Muscle layer of duodenum (tissue), 2 donors: Measurements from ENCODE around the gene ELOVL2.

Experiments used
- H3K27ac ChIP-seq: one replicate; pipeline ENCODE4 v1.7.0; 2013; ENCODE audit warnings: mild to moderate bottlenecking, low read length
- H3K27me3 ChIP-seq: one replicate; pipeline ENCODE4 v1.7.0; 2013; ENCODE audit warnings: low read depth, mild to moderate bottlenecking, control low read depth, low read length
- H3K36me3 ChIP-seq, 2 donors: one replicate each; pipeline ENCODE4 v1.7.0; 2013; ENCODE audit warnings: low read length in 2 of 2, control low read depth in 1 of 2, mild to moderate bottlenecking in 1 of 2; ENCODE audit not compliant: insufficient read depth in 2 of 2, control insufficient read depth in 1 of 2
- H3K4me1 ChIP-seq, 2 donors: one replicate each; pipeline ENCODE4 v1.7.0; 2013; ENCODE audit warnings: low read length in 2 of 2, mild to moderate bottlenecking in 2 of 2, control low read depth in 1 of 2, moderate library complexity in 1 of 2; ENCODE audit not compliant: insufficient read depth in 2 of 2, control insufficient read depth in 1 of 2
- H3K4me3 ChIP-seq, 2 donors: one replicate each; pipeline ENCODE4 v1.7.0; 2013; ENCODE audit warnings: low read length in 2 of 2, low read depth in 1 of 2, mild to moderate bottlenecking in 1 of 2
- H3K9me3 ChIP-seq, 2 donors: one replicate each; pipeline ENCODE4 v1.7.0; 2013; ENCODE audit warnings: low read length in 2 of 2, control low read depth in 1 of 2, mild to moderate bottlenecking in 1 of 2; ENCODE audit not compliant: control insufficient read depth in 1 of 2
- donor health status: healthy.

Gene ELOVL2

DNA sequence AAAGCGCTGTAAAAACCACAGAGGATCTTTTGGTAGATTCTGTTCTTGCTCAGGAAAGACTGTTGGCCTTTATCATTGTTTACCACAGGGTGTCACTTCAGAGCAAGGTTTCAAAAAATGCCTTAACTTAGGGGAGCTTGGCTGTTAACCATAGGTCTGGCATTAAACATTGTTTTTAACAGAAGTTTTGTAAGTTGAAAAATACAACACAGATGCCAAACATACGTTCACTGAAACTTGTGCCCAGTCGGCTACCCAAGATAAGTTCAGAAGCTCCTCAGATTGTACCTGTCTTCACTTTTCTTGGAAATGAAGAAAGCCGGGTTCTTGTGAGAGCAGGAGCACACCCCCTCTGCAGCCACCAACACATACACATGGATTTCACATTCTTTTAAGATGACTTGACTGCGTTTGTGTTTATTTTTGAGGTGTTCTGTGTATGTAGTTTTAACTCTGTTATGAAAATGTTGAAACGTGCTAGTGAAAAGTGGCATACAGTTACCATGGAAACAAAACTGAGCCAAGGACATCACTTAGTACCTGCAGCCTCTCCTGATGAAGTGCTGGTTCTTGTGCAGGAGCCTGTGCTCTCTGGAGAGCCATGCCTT, 92.3 kb downstream of the ELOVL2 start:
- H3K27ac ChIP-seq, result no peak overlapping the region
- H3K36me3 ChIP-seq, result no peaks in the 10 kb centered on the region
- no peak overlapping the region for H3K4me3 ChIP-seq
- H3K27me3 ChIP-seq, result no peaks in the 10 kb centered on the region
- no peaks in the 10 kb centered on the region for H3K9me3 ChIP-seq
- no peaks in the 10 kb centered on the region for H3K4me1 ChIP-seq

DNA sequence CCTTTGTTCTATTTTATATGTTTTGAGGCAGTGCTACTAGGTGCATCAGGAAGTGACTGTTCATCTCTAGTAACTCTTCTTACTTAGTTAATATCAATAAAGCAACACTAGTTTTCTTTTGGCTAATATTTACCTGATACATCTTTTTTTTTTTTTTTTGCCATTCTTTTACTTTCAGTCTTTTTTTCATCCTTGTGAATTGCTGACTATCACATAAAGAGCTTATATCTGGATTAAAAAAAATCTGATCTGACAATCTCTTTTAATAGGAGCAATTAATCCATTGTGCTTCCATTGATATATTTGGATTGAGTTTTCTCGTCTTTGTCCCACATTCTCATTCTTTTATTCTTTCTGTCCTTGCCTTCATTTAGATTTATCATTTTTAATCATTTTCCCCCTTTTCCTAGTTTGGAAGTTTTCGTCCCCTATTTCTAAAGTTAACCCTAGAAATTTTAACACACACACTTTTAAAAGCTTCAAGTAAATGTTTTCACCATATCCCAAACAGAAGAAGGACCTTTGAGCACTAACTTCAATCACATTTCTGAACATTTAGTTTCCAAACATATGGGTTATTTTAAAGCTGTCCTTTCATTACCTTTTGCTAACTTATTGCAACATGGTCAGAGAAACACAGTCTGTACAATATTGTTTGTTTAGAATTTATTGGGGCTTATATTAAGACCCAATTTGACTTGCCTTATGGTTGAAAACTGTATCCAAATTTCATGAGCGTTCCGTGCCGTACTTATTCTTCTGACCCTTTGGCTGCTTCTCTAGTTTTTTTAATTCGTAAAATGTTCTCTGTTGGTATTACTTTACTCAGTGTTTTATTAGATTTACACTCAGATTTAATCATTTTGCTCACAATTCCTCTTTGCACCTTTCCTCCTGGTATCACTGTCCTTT, 94.3 kb downstream of the ELOVL2 start:
- no peak overlapping the region for H3K4me3 ChIP-seq
- H3K9me3 ChIP-seq, result no peaks in the 10 kb centered on the region
- no peaks in the 10 kb centered on the region for H3K4me1 ChIP-seq
- H3K27ac ChIP-seq, result no peak overlapping the region
- H3K36me3 ChIP-seq, result no peaks in the 10 kb centered on the region
- H3K27me3 ChIP-seq, result no peaks in the 10 kb centered on the region

DNA sequence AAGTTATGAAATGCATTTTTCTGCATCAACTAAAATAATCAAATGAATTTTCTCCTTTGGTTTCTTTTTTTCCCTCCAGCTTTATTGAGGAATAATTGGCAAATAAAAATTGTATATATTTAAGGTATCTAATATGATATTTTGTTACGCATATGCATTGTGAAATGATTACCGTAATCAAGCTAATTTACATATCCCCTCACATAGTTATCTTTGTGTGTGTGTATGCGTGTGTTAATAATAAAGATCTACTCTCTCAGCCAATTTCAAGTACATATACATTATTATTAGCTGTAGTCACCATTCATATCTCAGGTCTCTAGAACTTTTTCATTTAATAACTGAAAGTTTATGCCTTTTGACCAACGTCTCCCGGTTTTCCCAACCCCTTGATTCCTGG, 96.1 kb downstream of the ELOVL2 start:
- Histone ChIP-seq H3K4me3 (no peak overlapping the region), H3K36me3 (no peaks in the 10 kb centered on the region), H3K27ac (no peak overlapping the region), H3K4me1 (no peaks in the 10 kb centered on the region), H3K9me3 (no peaks in the 10 kb centered on the region), H3K27me3 (no peaks in the 10 kb centered on the region)

DNA sequence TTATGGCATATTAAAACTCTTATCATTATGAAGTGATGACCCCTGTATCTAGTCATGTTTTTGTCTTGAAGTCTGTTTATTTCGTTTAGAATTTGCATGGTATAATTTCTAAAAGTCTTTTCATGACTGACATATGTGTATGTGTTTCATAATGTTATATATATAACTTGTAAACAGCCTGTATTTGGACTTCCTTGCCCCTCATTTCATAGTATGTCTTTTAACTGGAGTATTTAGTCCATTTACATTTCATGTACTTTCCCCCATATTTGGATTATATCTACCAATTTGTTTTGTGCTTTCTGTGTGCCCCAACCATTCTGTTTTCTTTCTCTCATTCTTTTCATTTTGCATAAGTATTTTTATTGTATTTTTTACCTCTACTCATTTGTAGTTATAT, 98.3 kb downstream of the ELOVL2 start:
- Histone ChIP-seq H3K36me3 (no peaks in the 10 kb centered on the region), H3K27me3 (no peaks in the 10 kb centered on the region), H3K4me3 (no peak overlapping the region), H3K27ac (no peak overlapping the region), H3K4me1 (no peaks in the 10 kb centered on the region), H3K9me3 (no peaks in the 10 kb centered on the region)

DNA sequence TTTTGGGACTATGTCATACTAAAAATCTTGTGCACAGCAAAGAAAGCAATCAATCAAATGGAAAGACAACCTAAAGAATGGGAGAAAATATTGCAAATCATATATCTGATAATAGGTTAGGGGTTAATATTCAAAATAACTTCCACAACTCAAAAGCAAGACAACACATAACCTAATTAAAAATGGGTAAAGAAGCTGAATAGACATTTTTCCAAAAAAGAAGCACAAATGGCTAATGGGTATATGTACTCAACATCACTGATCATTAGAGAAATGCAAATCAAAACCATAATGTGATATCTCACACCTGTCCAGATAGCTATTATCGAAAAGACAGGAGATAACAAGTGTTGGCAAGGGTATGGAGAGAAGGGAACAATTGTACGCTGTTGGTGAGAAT, 104.3 kb downstream of the ELOVL2 start:
- no peaks in the 10 kb centered on the region for H3K9me3 ChIP-seq
- H3K4me3 ChIP-seq, result no peak overlapping the region
- no peaks in the 10 kb centered on the region for H3K27me3 ChIP-seq
- no peaks in the 10 kb centered on the region for H3K4me1 ChIP-seq
- no peak overlapping the region for H3K27ac ChIP-seq
- H3K36me3 ChIP-seq, result no peaks in the 10 kb centered on the region

DNA sequence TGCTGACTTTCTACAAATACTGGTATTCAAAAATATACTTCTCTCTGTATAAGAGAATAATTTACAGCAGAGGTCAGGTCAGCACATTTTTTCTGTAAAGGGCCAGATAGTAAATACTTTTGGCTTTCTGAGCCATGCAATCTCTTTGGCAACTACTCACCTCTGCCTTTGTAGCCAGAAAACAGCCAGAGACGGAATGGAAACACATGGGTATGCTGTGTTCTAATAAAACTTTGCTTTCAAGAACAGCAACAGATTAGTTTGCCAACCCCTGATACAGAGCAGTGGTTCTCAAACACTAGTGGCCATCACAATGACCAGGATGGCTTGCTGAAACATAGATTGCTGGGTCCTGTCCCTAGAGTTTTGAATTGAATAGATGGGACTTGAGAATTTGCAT, 111.0 kb downstream of the ELOVL2 start:
- no peaks in the 10 kb centered on the region for H3K36me3 ChIP-seq
- H3K27me3 ChIP-seq, result no peaks in the 10 kb centered on the region
- no peaks in the 10 kb centered on the region for H3K4me1 ChIP-seq
- H3K4me3 ChIP-seq, result no peak overlapping the region
- H3K27ac ChIP-seq, result no peak overlapping the region
- H3K9me3 ChIP-seq, result no peaks in the 10 kb centered on the region
